ENCODE measurements around the gene IGLL5. TPM values are rescaled to one million over a fixed set of nuclear protein-coding genes. Genes with fewer than 3 reads are reported as not detected.

Gene IGLL5
- 10 to 100 TPM in 2 of 5 donors, 1 to 10 TPM in 1, not detected in 2; 2.0 to 53.1 (median 12.3) TPM for total RNA-seq
- polyA plus RNA-seq, result 10 to 100 TPM; 19.7 to 22.6 (median 19.8) TPM
- long read RNA-seq, donor 1, result 0 reads
- long read RNA-seq, donor 2, partial matches to known transcripts, result 0 of 1 reads
- long read RNA-seq, donor 2, other reads (novel, unspliced or antisense), result 0 of 1 reads
- long read RNA-seq, donor 3, result 0 reads
- long read RNA-seq, donor 4, result 0 reads
- long read RNA-seq, donor 5, result 0 reads
- long read RNA-seq, donor 6, result 0 reads
- long read RNA-seq, donor 7, result 0 reads
- long read RNA-seq, donor 8, partial matches to known transcripts, result 0 of 1 reads
- long read RNA-seq, donor 8, other reads (novel, unspliced or antisense), result 0 of 1 reads
- long read RNA-seq, donor 9, result 0 reads
- long read RNA-seq, donor 10, result 0 reads

DNA sequence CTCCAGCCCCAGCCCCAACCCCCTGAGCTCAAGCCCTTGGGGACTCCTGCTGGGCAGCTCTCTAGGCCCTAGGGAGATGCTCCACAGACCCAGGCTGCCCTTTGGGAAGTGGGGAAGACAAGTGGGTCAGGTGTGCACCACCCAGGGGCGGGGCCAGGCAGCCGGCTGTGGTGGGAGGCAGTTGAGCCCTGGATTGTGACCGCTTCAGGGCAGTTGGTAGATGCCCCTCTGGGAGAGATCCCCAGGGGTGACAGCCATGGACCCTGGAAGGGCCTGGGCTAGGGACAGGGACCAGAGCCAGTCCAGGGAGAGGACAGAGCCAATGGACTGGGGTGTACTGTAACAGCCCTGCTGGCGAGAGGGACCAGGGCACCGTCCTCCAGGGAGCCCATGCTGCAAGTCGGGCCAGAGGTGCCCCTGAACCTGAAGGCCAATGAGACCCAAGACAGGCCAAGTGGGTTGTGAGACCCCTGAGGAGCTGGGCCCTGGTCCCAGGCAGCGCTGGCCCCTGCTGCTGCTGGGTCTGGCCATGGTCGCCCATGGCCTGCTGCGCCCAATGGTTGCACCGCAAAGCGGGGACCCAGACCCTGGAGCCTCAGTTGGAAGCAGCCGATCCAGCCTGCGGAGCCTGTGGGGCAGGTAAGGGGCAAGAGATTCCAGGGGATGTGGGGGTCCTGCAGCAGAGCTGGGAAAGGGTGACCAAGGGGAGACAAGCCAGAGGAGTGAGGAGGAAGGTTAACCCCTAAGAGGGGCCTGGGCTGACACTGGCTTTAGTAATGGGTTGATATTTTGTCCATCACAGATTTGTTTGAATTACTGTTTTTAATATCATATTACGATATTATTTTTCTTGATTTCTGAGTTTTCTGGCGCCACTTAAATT lies at the start of gene IGLL5:
Gene IGLL5, plus strand, starts transcription at position 196 of the 883 bp plus-strand sequence. Its CDS starts 238 bp downstream, at position 434.
- Histone ChIP-seq H3K36me3 (no peaks in the 10 kb centered on the region), H3K9me3 (no peaks in the 10 kb centered on the region), H3K27ac (no peak within 1 kb of the TSS), H3K4me3 (peak within 1 kb of the TSS in 1 of 4 donors; percentile 9), H3K27me3 (peaks cover 0 to 34% (median 6%) of the 10 kb centered on the region in 3 donors), H3K4me1 (no peaks in the 10 kb centered on the region)
- no peak for TF ChIP-seq EP300 (IDR thresholded peaks at IDR 0.05)
- 74 to 90% (median 84%) methylated on average over 10 to 15 of the region's 15 CpGs for whole genome bisulfite sequencing, 5 donors
- intact Hi-C loops (cut with DNase I; ENCODE audit: low total_unique reads), result no loop called here
- DNase-seq, result no peak

DNA sequence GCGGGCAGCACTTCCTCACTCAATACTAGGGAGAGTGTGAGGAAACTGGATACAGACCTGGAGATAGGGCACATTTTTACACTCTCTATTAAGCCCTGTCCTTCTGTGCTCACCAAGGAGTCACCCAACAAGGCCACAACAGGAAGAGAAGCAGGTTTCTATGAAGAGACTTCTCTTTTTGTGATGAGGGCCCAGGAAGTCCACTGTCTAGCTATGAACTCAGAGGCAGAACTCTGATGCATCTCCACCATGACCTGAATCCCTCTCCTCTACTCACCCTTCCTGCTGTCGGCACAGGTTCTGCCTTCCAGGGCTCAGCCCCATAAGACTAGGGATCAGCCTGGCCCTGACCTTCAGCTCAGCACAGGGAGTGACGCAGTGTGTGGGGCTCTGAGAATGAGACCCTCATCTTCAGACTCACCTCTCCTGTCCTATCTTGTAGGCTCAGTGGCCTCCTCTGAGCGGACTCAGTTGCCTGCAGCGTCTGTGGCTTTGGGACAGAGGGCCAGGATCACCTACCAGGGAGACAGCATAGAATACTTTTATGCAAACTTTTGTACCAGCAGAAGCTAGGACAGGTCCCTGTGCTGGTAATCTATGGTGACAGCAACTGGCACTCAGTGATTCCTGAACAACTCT lies 49.3 kb upstream of the IGLL5 start:
- H3K36me3 ChIP-seq, result no peaks in the 10 kb centered on the region
- no peaks in the 10 kb centered on the region for H3K4me1 ChIP-seq
- H3K27ac ChIP-seq, result no peak overlapping the region
- 79 to 98% (median 93%) methylated on average over 5 of the region's 5 CpGs for WGBS, 5 donors
- no peak for DNase-seq
- intact Hi-C loops (cut with DNase I; ENCODE audit: low total_unique reads), result no loop called here
- H3K27me3 ChIP-seq, result peaks cover 0 to 27% (median 8%) of the 10 kb centered on the region in 3 donors
- TF ChIP-seq EP300 (IDR thresholded peaks at IDR 0.05), result no peak
- no peak for TF ChIP-seq POLR2A (IDR thresholded peaks at IDR 0.05)
- no peak for TF ChIP-seq CTCF (IDR thresholded peaks at IDR 0.05)
- TF ChIP-seq POLR2AphosphoS5 (IDR thresholded peaks at IDR 0.05), result no peak
- no peaks in the 10 kb centered on the region for H3K9me3 ChIP-seq
- no peak overlapping the region for H3K4me3 ChIP-seq

- H3K27ac ChIP-seq, result no peak overlapping the region
- peaks cover 0 to 20% (median 6%) of the 10 kb centered on the region in 3 donors for H3K27me3 ChIP-seq
- 73 to 88% (median 75%) methylated on average over 6 of the region's 6 CpGs for WGBS, 5 donors
- TF ChIP-seq POLR2A (IDR thresholded peaks at IDR 0.05) (no peak), CTCF (IDR thresholded peaks at IDR 0.05) (no peak), POLR2AphosphoS5 (IDR thresholded peaks at IDR 0.05) (no peak), EP300 (IDR thresholded peaks at IDR 0.05) (no peak)
- intact Hi-C loops (cut with DNase I; ENCODE audit: low total_unique reads), result no loop called here
- no peaks in the 10 kb centered on the region for H3K9me3 ChIP-seq
- H3K4me3 ChIP-seq, result no peak overlapping the region
- H3K36me3 ChIP-seq, result no peaks in the 10 kb centered on the region
- DNase-seq, result no peak
- no peaks in the 10 kb centered on the region for H3K4me1 ChIP-seq
Measured at GRCh38 chr22:22839570-22840314, 47.9 kb upstream of the IGLL5 start.

DNA sequence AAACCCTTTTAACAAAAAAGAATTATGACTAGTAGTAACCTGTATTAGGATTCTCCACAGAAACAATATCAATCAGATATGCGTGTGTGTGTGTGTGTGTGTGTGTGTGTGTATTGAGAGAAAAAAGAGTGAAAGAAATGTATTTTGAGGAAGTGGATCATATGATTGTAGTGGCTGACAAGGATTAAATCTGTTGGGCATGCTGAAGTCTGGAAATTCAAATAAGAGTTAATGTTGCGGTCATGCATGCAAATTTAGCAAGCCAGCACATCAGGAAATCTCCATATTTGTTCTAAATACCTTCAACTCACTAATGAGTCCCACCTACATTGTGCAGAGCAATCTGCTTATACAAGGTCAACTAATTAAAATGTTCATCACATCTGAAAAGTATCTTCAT lies 46.8 kb upstream of the IGLL5 start:
- peaks cover 0 to 12% (median 0%) of the 10 kb centered on the region in 3 donors for H3K27me3 ChIP-seq
- H3K9me3 ChIP-seq, result no peaks in the 10 kb centered on the region
- WGBS, 5 donors, result 49 to 72% (median 69%) methylated on average over 2 of the region's 2 CpGs
- H3K36me3 ChIP-seq, result no peaks in the 10 kb centered on the region
- intact Hi-C loops (cut with DNase I; ENCODE audit: low total_unique reads), result no loop called here
- TF ChIP-seq POLR2AphosphoS5 (IDR thresholded peaks at IDR 0.05), result no peak
- no peak for TF ChIP-seq EP300 (IDR thresholded peaks at IDR 0.05)
- no peak overlapping the region for H3K4me3 ChIP-seq
- DNase-seq, result no peak
- no peak overlapping the region for H3K27ac ChIP-seq
- H3K4me1 ChIP-seq, result no peaks in the 10 kb centered on the region

All from stomach (tissue), 19 donors.